GM12892 (cell line): Measurements from ENCODE around the gene NR3C2.

Experiments
- POLR2A ChIP-seq: IDR thresholded peaks from 2 replicates; pipeline ENCODE4 v1.6.1; 2011; ENCODE audit warnings: low read depth, low read length, control low read depth
- POLR2AphosphoS5 ChIP-seq: IDR thresholded peaks from 2 replicates; pipeline ENCODE4 v1.6.1; 2011; ENCODE audit warnings: low read depth, low read length, control low read depth

DNA sequence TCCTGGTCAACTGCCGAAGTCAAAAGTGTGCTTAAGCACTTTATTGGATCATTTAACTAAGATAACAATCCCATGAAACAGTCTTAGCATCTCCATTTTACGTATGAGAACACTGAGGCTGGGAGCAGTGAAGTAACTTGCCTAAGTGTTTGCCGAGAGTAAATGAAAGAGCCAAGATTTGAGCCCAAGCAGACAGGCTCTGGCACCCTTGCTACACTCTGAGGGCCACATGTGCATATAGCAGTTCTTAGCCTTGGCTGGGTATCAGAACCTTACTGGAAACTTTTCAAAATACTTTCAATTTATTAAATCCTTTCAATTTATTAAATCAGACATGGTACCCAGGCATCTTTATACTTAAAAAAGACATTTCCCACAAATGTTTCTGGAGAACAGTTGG, 225.9 kb downstream of the NR3C2 start:
- TF ChIP-seq POLR2A (no peak), POLR2AphosphoS5 (no peak)
